ENCODE data around the gene KRTAP5-6.
"Not testable (repeated sequence)": the region's sequence is repeated elsewhere in the genome, so short reads cannot be mapped to it uniquely, and the experiment has no call there.

- not testable (repeated sequence) for TF ChIP-seq POLR2A (IDR thresholded peaks at IDR 0.05; ENCODE audit: low read length); GATA1 (IDR thresholded peaks at IDR 0.05; ENCODE audit: low read depth, low read length)
Measured at GRCh38 chr11:1670457-1670856, 26.5 kb upstream of the KRTAP5-6 start.

Data from erythroblast (primary cell).